K562 (cell line): Measurements from ENCODE around the gene SLC43A1. TPM values are rescaled to one million over a fixed set of nuclear protein-coding genes. Genes with fewer than 3 reads are reported as not detected.

ENCODE experiments used
- ARNT ChIP-seq, 2 experiments: fragments of 450-650 bp; IDR thresholded peaks; 2 replicates each; pipeline ENCODE4 v1.6.1; 2016; ENCODE audit warnings: mild to moderate bottlenecking in 1 of 2
- CC2D1A ChIP-seq: fragments of 450-650 bp; IDR thresholded peaks from 2 replicates; pipeline ENCODE4 v1.6.1; 2017; ENCODE audit warnings: mild to moderate bottlenecking
- CHD1 ChIP-seq: fragments of 200-600 bp; sonication (generic); IDR thresholded peaks from one replicate; pipeline ENCODE4 v1.6.1; 2012; ENCODE audit warnings: mild to moderate bottlenecking, moderate library complexity, low read length, inconsistent platforms
- DNMT1 ChIP-seq: fragments of 450-650 bp; IDR thresholded peaks from 2 replicates; pipeline ENCODE4 v1.6.1; 2016; ENCODE audit warnings: antibody characterized with exemption, mild to moderate bottlenecking
- DPF2 ChIP-seq: fragments of 450-650 bp; IDR thresholded peaks from 2 replicates; pipeline ENCODE4 v1.6.1; 2016
- FOSL1 ChIP-seq: fragments of 200-800 bp; sonication (Bioruptor generic); conservative IDR thresholded peaks from 2 replicates; pipeline ENCODE4 v1.6.1; 2016; ENCODE audit warnings: missing genetic modification characterization, missing compliant biosample characterization
- HDAC2 ChIP-seq: fragments of 450-650 bp; IDR thresholded peaks from 2 replicates; pipeline ENCODE4 v1.6.1; 2016; ENCODE audit warnings: mild to moderate bottlenecking
- KAT7 ChIP-seq: sonication (generic); formaldehyde crosslinking; IDR thresholded peaks from 2 replicates; pipeline ENCODE4 v1.8.0; 2022; ENCODE audit warnings: missing genetic modification reagents, mild to moderate bottlenecking, borderline replicate concordance
- KLF13 ChIP-seq: fragments of 450-650 bp; IDR thresholded peaks from 2 replicates; pipeline ENCODE4 v1.6.1; 2016; ENCODE audit warnings: missing genetic modification characterization, low read depth, mild to moderate bottlenecking, missing compliant biosample characterization, moderate library complexity, borderline replicate concordance
- MCM2 ChIP-seq: fragments of 450-650 bp; IDR thresholded peaks from 2 replicates; pipeline ENCODE4 v1.6.1; 2017; ENCODE audit warnings: low read depth, mild to moderate bottlenecking
- MIER1 ChIP-seq: fragments of 450-650 bp; IDR thresholded peaks from 2 replicates; pipeline ENCODE4 v1.6.1; 2016; ENCODE audit warnings: antibody characterized with exemption, mild to moderate bottlenecking, low read depth
- MTA1 ChIP-seq: fragments of 450-650 bp; IDR thresholded peaks from 2 replicates; pipeline ENCODE4 v1.6.1; 2017; ENCODE audit warnings: borderline replicate concordance
- NFIC ChIP-seq: fragments of 450-650 bp; IDR thresholded peaks from 2 replicates; pipeline ENCODE4 v1.6.1; 2017; ENCODE audit warnings: mild to moderate bottlenecking, inconsistent platforms
- OTX1 ChIP-seq: fragments of 450-650 bp; formaldehyde crosslinking; IDR thresholded peaks from 2 replicates; pipeline ENCODE4 v1.4.0; 2022; ENCODE audit warnings: mild to moderate bottlenecking
- PCBP2 ChIP-seq: fragments of 200-400 bp; formaldehyde crosslinking; IDR thresholded peaks from 2 replicates; pipeline ENCODE4 v1.6.1; 2018; ENCODE audit warnings: low read length, low read depth, mild to moderate bottlenecking, moderate library complexity; ENCODE audit not compliant: poor library complexity, severe bottlenecking
- RBM39 ChIP-seq: fragments of 200-400 bp; formaldehyde crosslinking; optimal IDR thresholded peaks from 2 replicates; pipeline ENCODE3; 2018; ENCODE audit warnings: low read depth, low read length
- RCOR1 ChIP-seq, 2 experiments: IDR thresholded peaks; 2 replicates each; pipeline ENCODE4 v1.6.1; 2012; ENCODE audit warnings: low read depth in 2 of 2, low read length in 2 of 2, borderline replicate concordance in 1 of 2, improper control_type of control experiment in 1 of 2
- SMARCB1 ChIP-seq: IDR thresholded peaks from 2 replicates; pipeline ENCODE4 v1.6.1; 2011; ENCODE audit warnings: improper control_type of control experiment, low read depth; ENCODE audit not compliant: insufficient read length
- SMARCC2 ChIP-seq: fragments of 450-650 bp; IDR thresholded peaks from 2 replicates; pipeline ENCODE4 v1.6.1; 2017; ENCODE audit warnings: antibody characterized with exemption, moderate library complexity, mild to moderate bottlenecking, low read depth
- TAF9B ChIP-seq: fragments of 450-650 bp; IDR thresholded peaks from 2 replicates; pipeline ENCODE4 v1.6.1; 2018; ENCODE audit warnings: mild to moderate bottlenecking; ENCODE audit not compliant: partially characterized antibody
- TARDBP ChIP-seq: fragments of 450-650 bp; IDR thresholded peaks from 2 replicates; pipeline ENCODE4 v1.6.1; 2016
- TBP ChIP-seq: optimal IDR thresholded peaks from 2 replicates; pipeline ENCODE3; 2011; ENCODE audit warnings: low read depth, low read length, improper control_type of control experiment
- ZKSCAN1 ChIP-seq: fragments of 150-350 bp; IDR thresholded peaks from 2 replicates; pipeline ENCODE4 v1.6.1; 2016; ENCODE audit warnings: low read depth, low read length
- ZNF146 ChIP-seq: IDR thresholded peaks from one replicate; pipeline ENCODE4 v1.6.1; 2018; ENCODE audit warnings: missing compliant biosample characterization; ENCODE audit not compliant: unreplicated experiment
- ZNF3 ChIP-seq: fragments of 250-450 bp; sonication (Bioruptor Pico); IDR thresholded peaks from 2 replicates; pipeline ENCODE4 v1.5.0; 2021; ENCODE audit warnings: mild to moderate bottlenecking, moderate library complexity
- ZNF384 ChIP-seq: IDR thresholded peaks from 2 replicates; pipeline ENCODE4 v1.6.1; 2012; ENCODE audit warnings: low read depth, low read length, improper control_type of control experiment
- ZNF668 ChIP-seq: fragments of 250-450 bp; sonication (Bioruptor Pico); IDR thresholded peaks from 2 replicates; pipeline ENCODE4 v1.8.0; 2022; ENCODE audit warnings: mild to moderate bottlenecking, inconsistent platforms
- polyA plus RNA-seq, 8 experiments: library from polyadenylated mRNA; depleted of rRNA in 4 of 8; stranded (reverse) in 5 of 8; unstranded in 3 of 8; fragments of >200 nt; fragmentation: Nextera tagmentation in 2 of 8; fragmentation: Illumina TruSeq in 1 of 8; extraction: Ambion mirVana in 2 of 8; extraction: Trizol in 1 of 8; gene quantifications; 2 replicates each; pipeline versions ENCODE4 v1.2.1 to v1.2.3, GENCODE V29; 2011 to 2014; ENCODE audit warnings: inconsistent platforms in 1 of 8, missing spikeins in 1 of 8
- total RNA-seq, 7 experiments: library from RNA; depleted of rRNA in 6 of 7; stranded (reverse); fragments of >200 nt in 6 of 7; fragmentation: Illumina TruSeq in 2 of 7; extraction: Trizol in 2 of 7; gene quantifications; 2 replicates each; pipeline versions ENCODE4 v1.2.1 to v1.2.3, GENCODE V29; 2011 to 2021; ENCODE audit warnings: low replicate concordance in 1 of 7
- TF ChIP-seq, protein P1 (sequence below): fragments of 450-650 bp; IDR thresholded peaks from 2 replicates; pipeline ENCODE4 v1.6.1; 2016; ENCODE audit warnings: antibody characterized with exemption
- TF ChIP-seq, protein P2 (sequence below): sonication (generic); formaldehyde crosslinking; IDR thresholded peaks from 2 replicates; pipeline ENCODE4 v1.8.1; 2023; ENCODE audit warnings: mild to moderate bottlenecking, missing genetic modification reagents

The SLC43A1 gene
- total and polyA plus RNA-seq, 9 of the 15 experiments (the other 6 are each of a cell fraction or from before 2014, with no cell fraction given), result 2.6 to 41.8 (median 24.6) TPM

DNA sequence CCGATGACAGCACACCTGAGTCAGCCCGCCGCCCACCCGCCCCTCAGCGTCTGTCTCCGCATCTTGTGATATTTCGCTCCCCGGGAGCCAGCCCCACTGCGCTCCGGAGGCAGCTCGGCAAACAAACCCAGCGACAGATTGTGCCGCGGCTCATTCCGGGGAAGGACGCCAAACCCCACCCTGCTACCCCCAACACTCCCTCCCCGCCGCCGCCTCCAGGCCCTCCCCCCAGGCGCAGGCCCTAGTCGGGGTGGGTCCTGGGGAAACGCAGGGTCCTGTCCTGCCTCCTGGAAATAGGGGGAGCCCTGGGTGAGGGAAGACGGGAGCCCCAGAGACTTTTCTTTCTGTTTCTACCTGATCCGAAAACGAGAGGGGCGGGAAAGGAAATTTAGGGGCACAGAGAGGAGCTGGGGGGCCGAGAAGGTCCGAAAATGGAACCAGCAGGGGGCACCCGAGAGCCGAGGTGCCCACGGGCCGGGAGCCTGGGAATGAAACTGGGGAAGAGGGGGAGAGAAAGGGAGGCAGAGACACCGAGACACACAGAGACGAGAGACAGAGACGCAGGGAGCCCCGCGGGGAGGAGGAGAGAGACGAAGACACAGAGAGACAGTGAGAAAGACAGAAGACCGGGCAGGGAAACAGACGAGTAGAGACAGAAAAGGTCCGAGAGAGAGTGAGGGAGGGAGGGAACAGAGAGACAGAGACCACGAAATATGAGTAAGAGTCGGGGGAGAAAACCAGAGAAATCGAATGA is 56.9 kb downstream of the SLC43A1 start (continued):
- TF ChIP-seq ZNF146 (CRISPR knock-in tag) (no peak), SMARCB1 (no peak), ZNF668 (no peak), RCOR1 (IDR thresholded peaks at IDR 0.05; ENCODE audit: borderline replicate concordance in 1 of 2, low read depth in 2 of 2, low read length in 2 of 2) (no peak), PCBP2 (no peak), FOSL1 (tag) (no peak), DPF2 (peak; percentile 35; the same call in 1 of the 2 replicates), ARNT (IDR thresholded peaks at IDR 0.05) (peak in 1 of 2 experiments; percentile 53; a peak in 1 of 4 replicates), TARDBP (0 out of 2 replicates have a peak, but pooled peaks have one; percentile 62), KLF13 (tag) (no peak), SMARCC2 (no peak), MTA1 (peak; percentile 27; the same call in 1 of the 2 replicates), ZNF3 (CRISPR knock-in tag) (no peak), HDAC2 (peak; percentile 25; the same call in 1 of the 2 replicates), OTX1 (CRISPR knock-in tag) (peak; percentile 49; the same call in 1 of the 2 replicates), MIER1 (peak; percentile 61; the same call in 1 of the 2 replicates), NFIC (peak; percentile 22; the same call in 1 of the 2 replicates), KAT7 (CRISPR knock-in tag) (no peak), CC2D1A (peak; percentile 55), ZKSCAN1 (0 out of 2 replicates have a peak, but pooled peaks have one; percentile 19), ZNF384 (no peak), RBM39 (peak; percentile 60), TAF9B (no peak), MCM2 (no peak), TBP (no peak), DNMT1 (peak; percentile 89; the same call in 1 of the 2 replicates), CHD1 (no peak)
- TF ChIP-seq, protein P1, sequence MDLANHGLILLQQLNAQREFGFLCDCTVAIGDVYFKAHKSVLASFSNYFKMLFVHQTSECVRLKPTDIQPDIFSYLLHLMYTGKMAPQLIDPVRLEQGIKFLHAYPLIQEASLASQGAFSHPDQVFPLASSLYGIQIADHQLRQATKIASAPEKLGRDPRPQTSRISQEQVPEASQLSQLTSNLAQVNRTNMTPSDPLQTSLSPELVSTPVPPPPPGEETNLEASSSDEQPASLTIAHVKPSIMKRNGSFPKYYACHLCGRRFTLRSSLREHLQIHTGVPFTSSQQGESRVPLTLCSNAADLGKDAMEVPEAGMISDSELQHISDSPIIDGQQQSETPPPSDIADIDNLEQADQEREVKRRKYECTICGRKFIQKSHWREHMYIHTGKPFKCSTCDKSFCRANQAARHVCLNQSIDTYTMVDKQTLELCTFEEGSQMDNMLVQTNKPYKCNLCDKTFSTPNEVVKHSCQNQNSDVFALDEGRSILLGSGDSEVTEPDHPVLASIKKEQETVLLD, result peak; percentile 68; the same call in 1 of the 2 replicates
- TF ChIP-seq, protein P2, sequence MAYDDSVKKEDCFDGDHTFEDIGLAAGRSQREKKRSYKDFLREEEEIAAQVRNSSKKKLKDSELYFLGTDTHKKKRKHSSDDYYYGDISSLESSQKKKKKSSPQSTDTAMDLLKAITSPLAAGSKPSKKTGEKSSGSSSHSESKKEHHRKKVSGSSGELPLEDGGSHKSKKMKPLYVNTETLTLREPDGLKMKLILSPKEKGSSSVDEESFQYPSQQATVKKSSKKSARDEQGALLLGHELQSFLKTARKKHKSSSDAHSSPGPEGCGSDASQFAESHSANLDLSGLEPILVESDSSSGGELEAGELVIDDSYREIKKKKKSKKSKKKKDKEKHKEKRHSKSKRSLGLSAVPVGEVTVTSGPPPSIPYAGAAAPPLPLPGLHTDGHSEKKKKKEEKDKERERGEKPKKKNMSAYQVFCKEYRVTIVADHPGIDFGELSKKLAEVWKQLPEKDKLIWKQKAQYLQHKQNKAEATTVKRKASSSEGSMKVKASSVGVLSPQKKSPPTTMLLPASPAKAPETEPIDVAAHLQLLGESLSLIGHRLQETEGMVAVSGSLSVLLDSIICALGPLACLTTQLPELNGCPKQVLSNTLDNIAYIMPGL (CRISPR knock-in tag), result no peak
